HEK293 (cell line): ENCODE data around the gene CDYL2.

Experiments used
- CTCF ChIA-PET: fragments of 350-600 bp; formaldehyde crosslinking; extraction: SDS; loops from one replicate; lab custom pipeline; 2021; ENCODE audit warnings: antibody characterized with exemption; lab: Yijun Ruan, JAX
- POLR2A ChIA-PET: fragments of 300-600 bp; formaldehyde crosslinking; extraction: SDS; loops from one replicate; lab custom pipeline; 2020; ENCODE audit warnings: antibody characterized with exemption, inconsistent platforms; lab: Yijun Ruan, JAX
- H3K27ac ChIP-seq: fragments of 200-500 bp; sonication (Bioruptor generic); 2 replicates; pipeline ENCODE4 v1.5.1; 2014; ENCODE audit warnings: low read depth, low read length, control low read depth, inconsistent platforms; ENCODE audit errors: extremely low read depth
- H3K36me3 ChIP-seq, 2 experiments: fragments of 200-500 bp in 1 of 2; sonication (Bioruptor generic) in 1 of 2; 1 replicate in 1 of 2; 2 replicates in 1 of 2; pipeline ENCODE4 v1.5.1; 2014 to 2017; ENCODE audit warnings: inconsistent platforms in 2 of 2, low read length in 2 of 2; ENCODE audit not compliant: control insufficient read depth in 2 of 2, insufficient read depth in 1 of 2
- H3K4me1 ChIP-seq: fragments of 200-500 bp; sonication (Bioruptor generic); 2 replicates; pipeline ENCODE4 v1.5.1; 2014; ENCODE audit warnings: mild to moderate bottlenecking, low read length, inconsistent platforms; ENCODE audit not compliant: control insufficient read depth, insufficient read depth
- H3K4me3 ChIP-seq: 2 replicates; pipeline ENCODE4 v1.5.1; 2011; ENCODE audit warnings: low read depth, mild to moderate bottlenecking, control low read depth, low read length, moderate library complexity
- H3K9me3 ChIP-seq: fragments of 200-500 bp; sonication (Bioruptor generic); 2 replicates; pipeline ENCODE4 v1.5.1; 2014; ENCODE audit warnings: low read depth, low read length, inconsistent platforms; ENCODE audit not compliant: control insufficient read depth, insufficient read depth
- GLIS1 ChIP-seq: fragments of 450-650 bp; formaldehyde crosslinking; IDR thresholded peaks from 2 replicates; pipeline ENCODE4 v1.5.1; 2016; ENCODE audit warnings: missing biosample characterization, missing genetic modification characterization
- KLF7 ChIP-seq: fragments of 450-650 bp; formaldehyde crosslinking; IDR thresholded peaks from 2 replicates; pipeline ENCODE4 v1.5.1; 2016; ENCODE audit warnings: missing biosample characterization, missing genetic modification characterization, borderline replicate concordance
- MZF1 ChIP-seq: fragments of 450-650 bp; formaldehyde crosslinking; IDR thresholded peaks from 2 replicates; pipeline ENCODE4 v1.5.1; 2017; ENCODE audit warnings: missing biosample characterization, missing genetic modification characterization, borderline replicate concordance
- TSHZ1 ChIP-seq: fragments of 450-650 bp; formaldehyde crosslinking; IDR thresholded peaks from 2 replicates; pipeline ENCODE4 v1.5.1; 2016; ENCODE audit warnings: missing biosample characterization, missing genetic modification characterization, borderline replicate concordance
- YY2 ChIP-seq: fragments of 450-650 bp; formaldehyde crosslinking; IDR thresholded peaks from 2 replicates; pipeline ENCODE4 v1.5.1; 2016; ENCODE audit warnings: missing biosample characterization, missing genetic modification characterization
- ZBTB1 ChIP-seq: fragments of 450-650 bp; formaldehyde crosslinking; IDR thresholded peaks from 2 replicates; pipeline ENCODE4 v1.5.1; 2016; ENCODE audit warnings: missing biosample characterization, missing genetic modification characterization
- ZFHX2 ChIP-seq: fragments of 450-650 bp; formaldehyde crosslinking; conservative IDR thresholded peaks from 2 replicates; pipeline ENCODE4 v1.5.1; 2016; ENCODE audit warnings: missing biosample characterization, missing genetic modification characterization
- ZNF2 ChIP-seq: fragments of 450-650 bp; formaldehyde crosslinking; IDR thresholded peaks from 2 replicates; pipeline ENCODE4 v1.5.1; 2016; ENCODE audit warnings: missing biosample characterization, missing genetic modification characterization
- ZNF202 ChIP-seq: fragments of 450-650 bp; formaldehyde crosslinking; IDR thresholded peaks from 2 replicates; pipeline ENCODE4 v1.5.1; 2016; ENCODE audit warnings: missing biosample characterization, missing genetic modification characterization, borderline replicate concordance
- ZNF585B ChIP-seq: fragments of 450-650 bp; formaldehyde crosslinking; IDR thresholded peaks from 2 replicates; pipeline ENCODE4 v1.5.1; 2016; ENCODE audit warnings: missing biosample characterization, missing genetic modification characterization
- ZNF658 ChIP-seq: fragments of 450-650 bp; formaldehyde crosslinking; IDR thresholded peaks from 2 replicates; pipeline ENCODE4; 2016; ENCODE audit warnings: missing biosample characterization, missing genetic modification characterization
- ZNF707 ChIP-seq: fragments of 450-650 bp; formaldehyde crosslinking; IDR thresholded peaks from 2 replicates; pipeline ENCODE4 v1.5.1; 2016; ENCODE audit warnings: missing biosample characterization, missing genetic modification characterization
- TF ChIP-seq, protein P1 (sequence below): fragments of 450-650 bp; formaldehyde crosslinking; IDR thresholded peaks from 2 replicates; pipeline ENCODE4 v1.5.0; 2017; ENCODE audit warnings: missing biosample characterization, missing genetic modification characterization, borderline replicate concordance
- TF ChIP-seq, protein P2 (sequence below): fragments of 450-650 bp; formaldehyde crosslinking; IDR thresholded peaks from 2 replicates; pipeline ENCODE4 v1.5.1; 2016; ENCODE audit warnings: missing biosample characterization, missing genetic modification characterization, low read depth
- TF ChIP-seq, protein P3 (sequence below): sonication (generic); formaldehyde crosslinking; IDR thresholded peaks from 2 replicates; pipeline ENCODE4 v1.8.1; 2022; ENCODE audit warnings: mild to moderate bottlenecking, moderate library complexity, missing genetic modification reagents
- TF ChIP-seq, protein P4 (sequence below): fragments of 450-650 bp; formaldehyde crosslinking; IDR thresholded peaks from 2 replicates; pipeline ENCODE4 v1.5.1; 2016; ENCODE audit warnings: missing biosample characterization, missing genetic modification characterization

The CDYL2 gene

GRCh38 chr16:80604600-80605355, 199.6 kb downstream of the CDYL2 start:
- peaks cover 0 to 6% of the 10 kb centered on the region in 2 experiments; a peak in 1 of 3 replicates for H3K36me3 ChIP-seq
- CTCF ChIA-PET: no interaction called here
- H3K9me3 ChIP-seq: no peaks in the 10 kb centered on the region
- POLR2A ChIA-PET: no interaction called here
- H3K4me3 ChIP-seq: no peak overlapping the region
- no peak overlapping the region for H3K27ac ChIP-seq
- no peaks in the 10 kb centered on the region for H3K4me1 ChIP-seq
- TF ChIP-seq, protein P1, sequence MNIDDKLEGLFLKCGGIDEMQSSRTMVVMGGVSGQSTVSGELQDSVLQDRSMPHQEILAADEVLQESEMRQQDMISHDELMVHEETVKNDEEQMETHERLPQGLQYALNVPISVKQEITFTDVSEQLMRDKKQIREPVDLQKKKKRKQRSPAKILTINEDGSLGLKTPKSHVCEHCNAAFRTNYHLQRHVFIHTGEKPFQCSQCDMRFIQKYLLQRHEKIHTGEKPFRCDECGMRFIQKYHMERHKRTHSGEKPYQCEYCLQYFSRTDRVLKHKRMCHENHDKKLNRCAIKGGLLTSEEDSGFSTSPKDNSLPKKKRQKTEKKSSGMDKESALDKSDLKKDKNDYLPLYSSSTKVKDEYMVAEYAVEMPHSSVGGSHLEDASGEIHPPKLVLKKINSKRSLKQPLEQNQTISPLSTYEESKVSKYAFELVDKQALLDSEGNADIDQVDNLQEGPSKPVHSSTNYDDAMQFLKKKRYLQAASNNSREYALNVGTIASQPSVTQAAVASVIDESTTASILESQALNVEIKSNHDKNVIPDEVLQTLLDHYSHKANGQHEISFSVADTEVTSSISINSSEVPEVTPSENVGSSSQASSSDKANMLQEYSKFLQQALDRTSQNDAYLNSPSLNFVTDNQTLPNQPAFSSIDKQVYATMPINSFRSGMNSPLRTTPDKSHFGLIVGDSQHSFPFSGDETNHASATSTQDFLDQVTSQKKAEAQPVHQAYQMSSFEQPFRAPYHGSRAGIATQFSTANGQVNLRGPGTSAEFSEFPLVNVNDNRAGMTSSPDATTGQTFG (tag by site-specific recombination): no peak

GRCh38 chr16:80602894-80603293, 201.5 kb downstream of the CDYL2 start:
- POLR2A ChIA-PET: no interaction called here
- CTCF ChIA-PET: interaction anchor here (1.1 kb wide), 1 partner anchor 76 kb away, joined by 3 read pairs; no protein-coding TSS in a partner anchor
- TF ChIP-seq ZNF585B (tag by site-specific recombination) (no peak), MZF1 (no peak), TSHZ1 (no peak), ZNF2 (tag by site-specific recombination) (no peak), KLF7 (tag by site-specific recombination) (no peak), ZNF707 (tag by site-specific recombination) (no peak)
- Histone ChIP-seq H3K27ac (no peak overlapping the region), H3K9me3 (no peaks in the 10 kb centered on the region), H3K4me1 (no peaks in the 10 kb centered on the region), H3K36me3 (peaks cover 0 to 6% of the 10 kb centered on the region in 2 experiments; a peak in 1 of 3 replicates), H3K4me3 (no peak overlapping the region)

DNA sequence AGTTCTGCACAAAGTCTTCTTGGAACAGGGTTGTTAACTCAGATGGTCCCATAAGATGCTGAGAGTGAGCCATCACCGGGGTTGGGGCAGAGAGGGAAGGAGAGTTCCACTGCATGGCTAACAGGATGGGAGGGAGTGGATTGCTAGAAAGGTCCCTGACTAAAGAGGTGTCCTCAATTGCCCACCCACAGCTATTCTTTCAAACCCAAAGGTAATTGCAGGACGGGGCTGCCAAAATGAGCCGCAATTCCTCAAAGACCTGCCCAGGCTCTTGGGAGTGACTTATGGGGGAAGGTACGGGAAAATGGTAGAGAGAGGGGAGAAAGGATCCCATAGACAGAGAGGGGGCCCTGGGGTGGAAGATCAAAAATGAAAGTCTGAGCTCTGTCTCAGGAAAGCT, 203.2 kb downstream of the CDYL2 start:
- H3K9me3 ChIP-seq: no peaks in the 10 kb centered on the region
- CTCF ChIA-PET: no interaction called here

More for the DNA sequence above, 203.2 kb downstream of the CDYL2 start:
- Histone ChIP-seq H3K36me3 (peaks cover 0 to 6% of the 10 kb centered on the region in 2 experiments; a peak in 1 of 3 replicates), H3K27ac (no peak overlapping the region), H3K4me1 (no peaks in the 10 kb centered on the region), H3K4me3 (no peak overlapping the region)
- TF ChIP-seq ZNF2 (tag by site-specific recombination) (no peak), ZBTB1 (tag by site-specific recombination) (no peak), GLIS1 (tag by site-specific recombination) (no peak), YY2 (no peak), KLF7 (tag by site-specific recombination) (no peak), ZNF202 (no peak), ZNF658 (tag by site-specific recombination) (no peak), ZFHX2 (tag by site-specific recombination) (no peak)
- TF ChIP-seq, protein P2, sequence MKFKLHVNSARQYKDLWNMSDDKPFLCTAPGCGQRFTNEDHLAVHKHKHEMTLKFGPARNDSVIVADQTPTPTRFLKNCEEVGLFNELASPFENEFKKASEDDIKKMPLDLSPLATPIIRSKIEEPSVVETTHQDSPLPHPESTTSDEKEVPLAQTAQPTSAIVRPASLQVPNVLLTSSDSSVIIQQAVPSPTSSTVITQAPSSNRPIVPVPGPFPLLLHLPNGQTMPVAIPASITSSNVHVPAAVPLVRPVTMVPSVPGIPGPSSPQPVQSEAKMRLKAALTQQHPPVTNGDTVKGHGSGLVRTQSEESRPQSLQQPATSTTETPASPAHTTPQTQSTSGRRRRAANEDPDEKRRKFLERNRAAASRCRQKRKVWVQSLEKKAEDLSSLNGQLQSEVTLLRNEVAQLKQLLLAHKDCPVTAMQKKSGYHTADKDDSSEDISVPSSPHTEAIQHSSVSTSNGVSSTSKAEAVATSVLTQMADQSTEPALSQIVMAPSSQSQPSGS (tag by site-specific recombination): no peak
- TF ChIP-seq, protein P3, sequence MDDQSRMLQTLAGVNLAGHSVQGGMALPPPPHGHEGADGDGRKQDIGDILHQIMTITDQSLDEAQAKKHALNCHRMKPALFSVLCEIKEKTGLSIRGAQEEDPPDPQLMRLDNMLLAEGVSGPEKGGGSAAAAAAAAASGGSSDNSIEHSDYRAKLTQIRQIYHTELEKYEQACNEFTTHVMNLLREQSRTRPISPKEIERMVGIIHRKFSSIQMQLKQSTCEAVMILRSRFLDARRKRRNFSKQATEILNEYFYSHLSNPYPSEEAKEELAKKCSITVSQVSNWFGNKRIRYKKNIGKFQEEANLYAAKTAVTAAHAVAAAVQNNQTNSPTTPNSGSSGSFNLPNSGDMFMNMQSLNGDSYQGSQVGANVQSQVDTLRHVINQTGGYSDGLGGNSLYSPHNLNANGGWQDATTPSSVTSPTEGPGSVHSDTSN (CRISPR knock-in tag): no peak
- TF ChIP-seq, protein P4, sequence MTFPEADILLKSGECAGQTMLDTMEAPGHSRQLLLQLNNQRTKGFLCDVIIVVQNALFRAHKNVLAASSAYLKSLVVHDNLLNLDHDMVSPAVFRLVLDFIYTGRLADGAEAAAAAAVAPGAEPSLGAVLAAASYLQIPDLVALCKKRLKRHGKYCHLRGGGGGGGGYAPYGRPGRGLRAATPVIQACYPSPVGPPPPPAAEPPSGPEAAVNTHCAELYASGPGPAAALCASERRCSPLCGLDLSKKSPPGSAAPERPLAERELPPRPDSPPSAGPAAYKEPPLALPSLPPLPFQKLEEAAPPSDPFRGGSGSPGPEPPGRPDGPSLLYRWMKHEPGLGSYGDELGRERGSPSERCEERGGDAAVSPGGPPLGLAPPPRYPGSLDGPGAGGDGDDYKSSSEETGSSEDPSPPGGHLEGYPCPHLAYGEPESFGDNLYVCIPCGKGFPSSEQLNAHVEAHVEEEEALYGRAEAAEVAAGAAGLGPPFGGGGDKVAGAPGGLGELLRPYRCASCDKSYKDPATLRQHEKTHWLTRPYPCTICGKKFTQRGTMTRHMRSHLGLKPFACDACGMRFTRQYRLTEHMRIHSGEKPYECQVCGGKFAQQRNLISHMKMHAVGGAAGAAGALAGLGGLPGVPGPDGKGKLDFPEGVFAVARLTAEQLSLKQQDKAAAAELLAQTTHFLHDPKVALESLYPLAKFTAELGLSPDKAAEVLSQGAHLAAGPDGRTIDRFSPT (tag by site-specific recombination): no peak
- POLR2A ChIA-PET: no interaction called here
